Brain microvascular endothelial cell (primary cell): Measurements from ENCODE around the gene ARHGAP10.
A peak's percentile ranks its signal among the peaks of the same experiment; 100 is the strongest.

Experiments
- DNase-seq: peaks from one replicate; pipeline ENCODE4 v3.0.0-alpha.2; 2020
- H3K27ac ChIP-seq: fragments of 250-450 bp; sonication (Bioruptor Pico); 2 replicates; pipeline ENCODE4 v1.5.1; 2020; ENCODE audit warnings: mild to moderate bottlenecking, moderate library complexity
- H3K27me3 ChIP-seq: fragments of 250-450 bp; sonication (Bioruptor Pico); replicated peaks from 2 replicates; pipeline ENCODE4 v1.5.1; 2020; ENCODE audit warnings: mild to moderate bottlenecking
- H3K36me3 ChIP-seq: fragments of 250-450 bp; sonication (Bioruptor Pico); replicated peaks from 2 replicates; pipeline ENCODE4 v1.5.1; 2020; ENCODE audit warnings: mild to moderate bottlenecking
- H3K4me3 ChIP-seq: 2 replicates; pipeline ENCODE4 v1.5.1; 2011; ENCODE audit warnings: low read depth, mild to moderate bottlenecking, control low read depth, low read length, moderate library complexity
- in situ Hi-C: cut with HindIII; loops from 2 replicates; pipeline ENCODE4 v1.10.0; 2017; ENCODE audit warnings: low sequenced_read_pairs, low pct_ligation_motif_present
- TF ChIP-seq, protein P1 (sequence below): IDR thresholded peaks from 2 replicates; pipeline ENCODE4 v1.5.1; 2011; ENCODE audit warnings: low read depth, mild to moderate bottlenecking, moderate library complexity, low read length, control low read depth, inconsistent platforms; ENCODE audit errors: missing control alignments

ARHGAP10 gene

DNA sequence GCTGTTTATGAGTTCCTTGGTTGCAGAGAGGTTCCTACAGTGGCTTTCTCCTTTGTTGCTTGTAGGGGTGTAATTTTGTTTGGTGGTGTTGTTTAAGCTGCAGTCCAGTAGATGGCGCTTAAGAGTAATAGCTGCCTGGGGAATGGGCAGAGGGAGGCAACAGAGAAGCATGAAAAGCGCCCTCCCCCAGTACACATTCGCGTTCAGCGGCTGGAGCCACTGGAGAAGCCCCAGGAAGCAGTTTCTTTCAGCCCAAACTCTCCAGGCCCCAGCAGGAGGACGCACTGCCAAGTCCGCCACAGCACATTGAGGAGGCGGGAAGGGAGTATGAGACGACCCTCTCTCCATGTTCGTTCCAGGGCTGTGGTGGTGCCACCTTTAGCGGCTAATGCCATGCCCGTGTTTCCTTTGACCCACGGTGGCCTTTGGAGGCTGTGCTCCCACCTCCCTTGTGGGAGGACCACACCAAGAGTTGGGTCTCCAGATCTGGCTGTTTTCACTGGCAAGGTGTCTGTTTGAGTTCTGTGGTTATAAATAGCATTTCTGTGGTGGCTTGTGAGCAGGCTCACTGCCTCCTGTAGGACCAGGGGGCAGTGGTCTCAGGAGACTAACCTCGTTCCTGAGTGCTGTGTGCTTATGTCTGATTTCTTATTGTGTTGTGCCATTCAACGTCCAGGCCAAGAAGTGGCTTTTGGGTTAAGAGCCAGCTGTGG lies 252.3 kb downstream of the ARHGAP10 start:
- Histone ChIP-seq H3K36me3 (no peaks in the 10 kb centered on the region), H3K4me3 (no peak overlapping the region), H3K27me3 (no peaks in the 10 kb centered on the region), H3K27ac (no peak overlapping the region)
- TF ChIP-seq, protein P1, sequence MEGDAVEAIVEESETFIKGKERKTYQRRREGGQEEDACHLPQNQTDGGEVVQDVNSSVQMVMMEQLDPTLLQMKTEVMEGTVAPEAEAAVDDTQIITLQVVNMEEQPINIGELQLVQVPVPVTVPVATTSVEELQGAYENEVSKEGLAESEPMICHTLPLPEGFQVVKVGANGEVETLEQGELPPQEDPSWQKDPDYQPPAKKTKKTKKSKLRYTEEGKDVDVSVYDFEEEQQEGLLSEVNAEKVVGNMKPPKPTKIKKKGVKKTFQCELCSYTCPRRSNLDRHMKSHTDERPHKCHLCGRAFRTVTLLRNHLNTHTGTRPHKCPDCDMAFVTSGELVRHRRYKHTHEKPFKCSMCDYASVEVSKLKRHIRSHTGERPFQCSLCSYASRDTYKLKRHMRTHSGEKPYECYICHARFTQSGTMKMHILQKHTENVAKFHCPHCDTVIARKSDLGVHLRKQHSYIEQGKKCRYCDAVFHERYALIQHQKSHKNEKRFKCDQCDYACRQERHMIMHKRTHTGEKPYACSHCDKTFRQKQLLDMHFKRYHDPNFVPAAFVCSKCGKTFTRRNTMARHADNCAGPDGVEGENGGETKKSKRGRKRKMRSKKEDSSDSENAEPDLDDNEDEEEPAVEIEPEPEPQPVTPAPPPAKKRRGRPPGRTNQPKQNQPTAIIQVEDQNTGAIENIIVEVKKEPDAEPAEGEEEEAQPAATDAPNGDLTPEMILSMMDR = peak; percentile 83
- in situ Hi-C loops = no loop called here
- DNase-seq = peak; percentile 41

DNA sequence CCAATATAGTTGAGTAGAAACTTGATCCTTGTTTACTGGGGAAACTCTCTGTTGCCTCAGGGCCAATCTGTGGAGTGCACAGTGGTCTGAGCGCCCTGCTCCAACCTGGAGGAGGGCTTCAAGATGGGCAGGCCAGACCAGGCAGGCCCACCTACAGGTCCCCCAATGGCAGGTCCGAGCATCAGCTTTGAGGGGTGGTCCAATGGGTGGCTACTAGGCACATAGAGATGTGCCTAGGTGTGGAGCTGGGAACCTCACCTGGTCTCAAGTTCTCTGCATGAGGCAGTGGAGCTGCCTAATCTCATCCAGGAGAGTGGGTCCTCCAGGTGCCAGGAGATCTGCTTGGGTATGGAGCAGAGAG lies 252.9 kb downstream of the ARHGAP10 start:
- no peak overlapping the region for H3K4me3 ChIP-seq
- H3K27ac ChIP-seq = no peak overlapping the region
- TF ChIP-seq, protein P1 = no peak
- DNase-seq = no peak
- in situ Hi-C loops = no loop called here
- no peaks in the 10 kb centered on the region for H3K36me3 ChIP-seq
- no peaks in the 10 kb centered on the region for H3K27me3 ChIP-seq

DNA sequence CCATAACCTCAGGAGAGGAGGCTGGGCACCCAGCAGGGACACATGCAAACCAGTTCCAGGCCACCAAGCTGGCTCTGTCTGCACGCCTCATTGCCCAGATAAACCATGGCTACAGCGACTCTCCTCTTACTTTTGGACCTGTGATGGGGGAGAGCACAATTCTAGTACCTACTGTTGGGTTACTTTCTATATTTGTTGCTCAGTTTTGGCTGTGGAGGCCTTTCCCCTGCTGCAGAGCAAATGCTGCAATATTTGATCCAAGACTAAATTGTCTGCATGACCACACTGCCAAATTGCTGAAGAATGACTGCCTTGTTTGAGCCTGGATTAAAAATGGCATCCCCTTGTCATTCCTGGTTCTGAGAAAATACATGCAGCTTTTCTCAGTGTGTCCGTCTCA lies 253.5 kb downstream of the ARHGAP10 start:
- in situ Hi-C loops = no loop called here
- H3K27me3 ChIP-seq = no peaks in the 10 kb centered on the region
- H3K4me3 ChIP-seq = no peak overlapping the region
- no peaks in the 10 kb centered on the region for H3K36me3 ChIP-seq
- TF ChIP-seq, protein P1 = no peak
- H3K27ac ChIP-seq = no peak overlapping the region
- no peak for DNase-seq

GRCh38 chr4:147987252-147987651 lies 255.4 kb downstream of the ARHGAP10 start:
- no peaks in the 10 kb centered on the region for H3K27me3 ChIP-seq
- no peaks in the 10 kb centered on the region for H3K36me3 ChIP-seq
- DNase-seq = no peak
- no peak overlapping the region for H3K27ac ChIP-seq
- in situ Hi-C loops = no loop called here
- no peak overlapping the region for H3K4me3 ChIP-seq
- TF ChIP-seq, protein P1 = no peak

GRCh38 chr4:147991543-147992283 lies 259.8 kb downstream of the ARHGAP10 start:
- in situ Hi-C loops = no loop called here
- H3K4me3 ChIP-seq = no peak overlapping the region
- H3K36me3 ChIP-seq = no peaks in the 10 kb centered on the region
- DNase-seq = no peak
- no peaks in the 10 kb centered on the region for H3K27me3 ChIP-seq
- H3K27ac ChIP-seq = no peak overlapping the region
- TF ChIP-seq, protein P1 = no peak
